Upper lobe of left lung (tissue), 6 donors: Measurements from ENCODE around the gene DTNB. TPM values are rescaled to one million over a fixed set of nuclear protein-coding genes. Genes with fewer than 3 reads are reported as not detected.

Source experiments
- ATAC-seq, 2 donors: fragments of 200-7000 bp; cut with Tn5 transposase; one replicate each; pipeline ENCODE4 v1.9.1; 2022; ENCODE audit warnings: mild to moderate bottlenecking in 2 of 2, moderate library complexity in 2 of 2; ENCODE audit not compliant: low FRiP score in 2 of 2
- DNase-seq, 2 donors: peaks; one replicate each; pipeline ENCODE4 v3.0.0-alpha.2; 2019 to 2020
- H3K27ac ChIP-seq, 4 donors: fragments of 200-600 bp; sonication (generic); one replicate each; pipeline ENCODE4 v1.5.1; 2016 to 2019
- H3K27me3 ChIP-seq, 4 donors: fragments of 200-600 bp; sonication (generic); one replicate each; pipeline ENCODE4 v1.5.1; 2017 to 2019
- H3K36me3 ChIP-seq, 4 donors: fragments of 200-600 bp; sonication (generic); one replicate each; pipeline ENCODE4 v1.5.1; 2016 to 2019
- H3K4me1 ChIP-seq, 4 donors: fragments of 200-600 bp; sonication (generic); one replicate each; pipeline ENCODE4 v1.5.1; 2018 to 2019
- H3K4me3 ChIP-seq, 4 donors: fragments of 200-600 bp; sonication (generic); one replicate each; pipeline ENCODE4 v1.5.1; 2017 to 2019; ENCODE audit warnings: mild to moderate bottlenecking in 2 of 4, moderate library complexity in 1 of 4
- H3K9me3 ChIP-seq, 4 donors: fragments of 200-600 bp; sonication (generic); one replicate each; pipeline ENCODE4 v1.5.1; 2018 to 2019
- CTCF ChIP-seq, 6 experiments: fragments of 450-650 bp in 4 of 6; fragments of 200-600 bp in 2 of 6; sonication (generic) in 2 of 6; IDR thresholded peaks; one replicate each; pipeline ENCODE4 v1.5.1; 2016 to 2019; ENCODE audit warnings: antibody characterized with exemption in 6 of 6
- EP300 ChIP-seq, 4 donors: sonication (generic); formaldehyde crosslinking; IDR thresholded peaks; one replicate each; pipeline ENCODE4 v1.5.1; 2017; ENCODE audit warnings: antibody characterized with exemption in 4 of 4, control low read depth in 2 of 4
- POLR2A ChIP-seq, 4 donors: fragments of 450-650 bp; IDR thresholded peaks; one replicate each; pipeline ENCODE4 v1.5.1; 2016 to 2017; ENCODE audit warnings: antibody characterized with exemption in 4 of 4, mild to moderate bottlenecking in 2 of 4
- POLR2AphosphoS5 ChIP-seq, 2 donors: sonication (generic); formaldehyde crosslinking; IDR thresholded peaks; one replicate each; pipeline ENCODE4 v1.5.1; 2017; ENCODE audit warnings: antibody characterized with exemption in 2 of 2
- WGBS, 2 donors: methylation state at CpG; one replicate each; pipeline ENCODE4 v1.1.5; 2017 to 2018; 5-methylcytosine and 5-hydroxymethylcytosine counted together
- total RNA-seq, 6 donors: library from RNA; depleted of rRNA in 4 of 6; stranded (reverse); fragments of >200 nt in 4 of 6; gene quantifications; one replicate each; pipeline versions ENCODE4 v1.1.0 to v1.2.1, GENCODE V29; 2016 to 2021
- donor health status: DM: no; HTN: no; CAD: no; lungs with moderate emphysema.
- donor health status: DM: no; HTN: yes; CAD: no; lungs with severe emphysema.

Gene DTNB
- total RNA-seq, 6 donors from 2014 or later, result 19.3 to 59.7 (median 25.6) TPM

- no peaks in the 10 kb centered on the region for H3K36me3 ChIP-seq
- H3K9me3 ChIP-seq, result no peaks in the 10 kb centered on the region
- H3K27ac ChIP-seq, result no peak overlapping the region
- no peak for DNase-seq
- H3K4me3 ChIP-seq, result no peak overlapping the region
- ATAC-seq, result no peak
- no peak for TF ChIP-seq POLR2A (IDR thresholded peaks at IDR 0.05)
- TF ChIP-seq CTCF (IDR thresholded peaks at IDR 0.05), result no peak
- TF ChIP-seq POLR2AphosphoS5 (IDR thresholded peaks at IDR 0.05), result no peak
- TF ChIP-seq EP300 (IDR thresholded peaks at IDR 0.05), result no peak
- 88 to 99% methylated on average over 7 to 10 of the region's 10 CpGs for WGBS, 2 donors
- peaks cover 12 to 51% (median 18%) of the 10 kb centered on the region in 4 donors for H3K4me1 ChIP-seq
- no peaks in the 10 kb centered on the region for H3K27me3 ChIP-seq
These were observed 337.0 kb downstream of the DTNB start for GRCh38 chr2:25336383-25336841.

DNA sequence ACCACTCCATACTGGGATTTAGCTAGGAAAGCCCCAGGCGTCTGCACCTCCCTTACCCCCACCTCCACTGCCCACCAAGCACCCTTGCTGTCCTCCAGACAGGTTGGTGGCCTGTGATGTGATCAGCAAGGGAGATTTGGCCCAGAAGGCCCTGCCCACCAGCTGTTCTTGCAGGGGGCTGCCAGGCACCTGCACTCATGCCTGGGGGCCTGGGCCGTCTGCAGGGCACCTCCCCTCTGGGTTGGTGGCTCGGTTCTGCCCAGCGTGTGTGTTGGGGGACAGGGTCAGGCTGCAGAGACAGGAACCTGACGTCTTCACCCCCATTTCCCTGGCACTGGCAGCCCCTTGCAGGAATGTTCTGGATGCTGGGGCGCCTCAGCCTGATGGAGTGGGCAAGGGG, 337.4 kb downstream of the DTNB start:
- no peak for ATAC-seq
- Histone ChIP-seq H3K4me1 (peaks cover 12 to 51% (median 18%) of the 10 kb centered on the region in 4 donors), H3K36me3 (no peaks in the 10 kb centered on the region), H3K27me3 (no peaks in the 10 kb centered on the region), H3K27ac (no peak overlapping the region), H3K9me3 (no peaks in the 10 kb centered on the region), H3K4me3 (no peak overlapping the region)
- 69 to 87% methylated on average over 1 to 6 of the region's 6 CpGs for WGBS, 2 donors
- TF ChIP-seq POLR2AphosphoS5 (IDR thresholded peaks at IDR 0.05) (no peak), EP300 (IDR thresholded peaks at IDR 0.05) (no peak), POLR2A (IDR thresholded peaks at IDR 0.05) (no peak), CTCF (IDR thresholded peaks at IDR 0.05) (no peak)
- DNase-seq, result no peak

DNA sequence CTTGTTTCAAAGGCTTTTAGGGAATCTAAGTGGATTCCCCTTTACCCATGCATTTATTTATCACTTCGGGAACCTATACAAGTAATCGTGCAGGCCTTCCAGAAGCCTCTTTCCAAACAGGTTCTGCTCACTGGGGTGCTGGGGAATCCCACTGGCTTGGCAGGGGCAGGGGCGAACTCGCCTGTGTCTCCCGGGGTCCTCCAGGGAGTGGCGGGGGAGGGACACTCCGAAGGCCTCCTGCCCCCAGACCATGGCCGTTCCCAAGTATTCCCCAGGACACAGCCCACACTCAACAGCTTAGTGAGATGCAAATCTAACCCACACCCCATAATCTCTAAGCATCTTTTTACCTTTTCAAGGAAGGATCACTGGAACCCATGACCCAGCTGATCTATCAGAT, 338.2 kb downstream of the DTNB start:
- WGBS, 2 donors, result 82 to 87% methylated on average over 8 of the region's 8 CpGs
- ATAC-seq, result no peak
- Histone ChIP-seq H3K9me3 (no peaks in the 10 kb centered on the region), H3K4me1 (peaks cover 13 to 47% (median 14%) of the 10 kb centered on the region in 4 donors), H3K27me3 (no peaks in the 10 kb centered on the region), H3K27ac (no peak overlapping the region), H3K4me3 (no peak overlapping the region), H3K36me3 (no peaks in the 10 kb centered on the region)
- TF ChIP-seq CTCF (IDR thresholded peaks at IDR 0.05) (no peak), POLR2AphosphoS5 (IDR thresholded peaks at IDR 0.05) (no peak)
- DNase-seq, result no peak

DNA sequence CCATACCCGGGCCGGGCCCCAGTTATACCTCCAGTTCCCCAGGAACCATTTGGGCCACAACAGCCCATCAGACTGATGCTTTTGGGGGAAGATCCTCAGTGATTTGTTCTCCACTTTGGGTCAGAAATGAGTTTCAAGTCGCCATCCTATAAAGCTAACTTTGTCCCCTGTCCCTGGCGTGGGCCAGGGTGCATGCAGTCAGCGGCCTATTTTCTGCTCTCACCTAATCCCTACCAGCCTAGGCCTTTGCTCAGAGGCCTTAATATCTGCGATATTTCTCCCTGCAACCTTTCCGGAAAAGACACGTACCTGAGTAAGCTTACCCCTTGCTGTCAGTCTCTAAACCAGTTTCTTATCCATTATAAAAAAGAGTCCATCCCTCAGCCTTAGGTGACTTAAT, 338.9 kb downstream of the DTNB start:
- Histone ChIP-seq H3K4me1 (peaks cover 5 to 40% (median 7%) of the 10 kb centered on the region in 4 donors), H3K27me3 (no peaks in the 10 kb centered on the region), H3K27ac (no peak overlapping the region), H3K4me3 (no peak overlapping the region), H3K9me3 (no peaks in the 10 kb centered on the region), H3K36me3 (no peaks in the 10 kb centered on the region)
- no peak for ATAC-seq
- DNase-seq, result no peak
- TF ChIP-seq EP300 (IDR thresholded peaks at IDR 0.05), result no peak
- TF ChIP-seq CTCF (IDR thresholded peaks at IDR 0.05), result no peak
- TF ChIP-seq POLR2A (IDR thresholded peaks at IDR 0.05), result no peak
- no peak for TF ChIP-seq POLR2AphosphoS5 (IDR thresholded peaks at IDR 0.05)
- 88 to 89% methylated on average over 7 to 8 of the region's 8 CpGs for WGBS, 2 donors

DNA sequence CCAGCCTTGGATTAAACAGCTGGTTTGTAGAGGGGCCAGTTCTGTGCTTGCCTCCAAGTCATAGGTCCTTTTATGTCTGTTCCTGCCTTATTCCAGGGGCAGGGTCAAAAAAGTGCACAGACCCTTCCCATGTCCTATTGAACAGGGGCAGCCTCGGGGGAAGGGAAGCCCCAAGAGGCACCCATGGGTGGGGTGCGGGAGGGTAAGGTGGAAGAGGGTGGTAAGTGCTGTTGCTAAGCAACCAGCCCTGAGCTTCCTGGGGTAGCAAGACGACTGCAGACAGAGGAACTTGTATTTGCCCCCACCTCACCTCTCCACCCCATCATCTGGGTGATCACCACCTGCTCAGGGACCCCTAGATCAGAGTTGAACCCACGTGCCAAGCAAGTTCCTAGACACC, 339.4 kb downstream of the DTNB start:
- ATAC-seq, result no peak
- Histone ChIP-seq H3K4me1 (peaks cover 1 to 35% (median 3%) of the 10 kb centered on the region in 4 donors), H3K36me3 (no peaks in the 10 kb centered on the region), H3K4me3 (no peak overlapping the region), H3K27ac (no peak overlapping the region), H3K9me3 (no peaks in the 10 kb centered on the region), H3K27me3 (no peaks in the 10 kb centered on the region)
- WGBS, 2 donors, result 61 to 68% methylated on average over 4 of the region's 4 CpGs
- no peak for DNase-seq
- no peak for TF ChIP-seq POLR2A (IDR thresholded peaks at IDR 0.05)
- no peak for TF ChIP-seq POLR2AphosphoS5 (IDR thresholded peaks at IDR 0.05)
- no peak for TF ChIP-seq CTCF (IDR thresholded peaks at IDR 0.05)
- no peak for TF ChIP-seq EP300 (IDR thresholded peaks at IDR 0.05)
